Activated CD8-positive, alpha-beta memory T cell treated with anti-CD3 and anti-CD28 coated beads for 1 hour (primary cell): ENCODE results near the gene KDM1A.
"Not testable (repeated sequence)": the region's sequence is repeated elsewhere in the genome, so short reads cannot be mapped to it uniquely, and the experiment has no call there.

Experiments
- DNase-seq, 2 donors: peaks; one replicate each; pipeline ENCODE4 v3.0.0-alpha.2; 2020; ENCODE audit warnings: low read depth in 1 of 2; ENCODE audit errors: extremely low read depth in 1 of 2

The KDM1A gene

GRCh38 chr1:23010025-23010424, 9.2 kb upstream of the KDM1A start:
- DNase-seq = not testable (repeated sequence)

GRCh38 chr1:23013657-23014056, 5.6 kb upstream of the KDM1A start:
- no peak for DNase-seq

- no peak for DNase-seq
Measured at GRCh38 chr1:23018661-23019093, 591 bp upstream of the KDM1A start.

GRCh38 chr1:23019863-23020625, 776 bp downstream of the KDM1A start:
- DNase-seq = peak in 1 of 2 donors; percentile 4

- DNase-seq = no peak
Measured at GRCh38 chr1:23020706-23021405, 1.6 kb downstream of the KDM1A start.

- no peak for DNase-seq
Measured at GRCh38 chr1:23021834-23022233, 2.6 kb downstream of the KDM1A start.

GRCh38 chr1:23023174-23023845, 4.0 kb downstream of the KDM1A start:
- no peak for DNase-seq

GRCh38 chr1:23026568-23026967, 7.3 kb downstream of the KDM1A start:
- DNase-seq = no peak

GRCh38 chr1:23027352-23027907, 8.2 kb downstream of the KDM1A start:
- no peak for DNase-seq

GRCh38 chr1:23029337-23029736, 10.1 kb downstream of the KDM1A start:
- no peak for DNase-seq

GRCh38 chr1:23035823-23036452, 16.7 kb downstream of the KDM1A start:
- no peak for DNase-seq

GRCh38 chr1:23037081-23037740, 17.9 kb downstream of the KDM1A start:
- no peak for DNase-seq

GRCh38 chr1:23039308-23039826, 20.1 kb downstream of the KDM1A start:
- DNase-seq = no peak

- DNase-seq = no peak
Measured at GRCh38 chr1:23040509-23040908, 21.2 kb downstream of the KDM1A start.

- no peak for DNase-seq
Measured at GRCh38 chr1:23044035-23044434, 24.8 kb downstream of the KDM1A start.

- no peak for DNase-seq
Measured at GRCh38 chr1:23050201-23050600, 30.9 kb downstream of the KDM1A start.

- no peak for DNase-seq
Measured at GRCh38 chr1:23051290-23051909, 32.1 kb downstream of the KDM1A start.

GRCh38 chr1:23057301-23057700, 38.0 kb downstream of the KDM1A start:
- no peak for DNase-seq

GRCh38 chr1:23062271-23062670, 43.0 kb downstream of the KDM1A start:
- DNase-seq = no peak

- DNase-seq = no peak
Measured at GRCh38 chr1:23065385-23065784, 46.1 kb downstream of the KDM1A start.
